NOMO-1 treated with dmso at 0.1 percent for 144 hours (cell line): Measurements from ENCODE around the gene RASAL1.

ENCODE experiments used
- DNase-seq: peaks from one replicate; lab custom pipeline; 2025; ENCODE audit not compliant: unreplicated experiment; lab: John Stamatoyannopoulos, UW

RASAL1 gene

DNA sequence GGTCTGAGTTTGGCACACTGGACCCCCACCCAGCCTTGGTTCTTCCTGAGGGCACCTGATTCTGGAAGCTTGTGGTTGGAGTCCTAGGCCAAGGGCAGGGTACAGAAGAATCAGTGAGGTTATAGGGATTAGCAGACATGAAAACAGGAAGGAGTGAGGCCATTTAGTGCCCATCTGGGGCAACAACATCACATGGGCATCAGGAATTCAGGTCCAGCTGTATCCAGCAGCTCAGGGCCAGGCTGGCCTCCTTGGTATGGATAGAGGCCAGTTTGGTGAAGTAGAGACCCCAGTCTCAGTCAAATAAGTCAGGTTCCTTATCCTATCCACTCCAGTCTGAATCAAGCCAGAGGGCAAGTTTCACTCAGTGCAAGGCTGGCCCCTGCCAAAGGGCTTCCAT, 36.2 kb downstream of the RASAL1 start:
- no peak for DNase-seq

DNA sequence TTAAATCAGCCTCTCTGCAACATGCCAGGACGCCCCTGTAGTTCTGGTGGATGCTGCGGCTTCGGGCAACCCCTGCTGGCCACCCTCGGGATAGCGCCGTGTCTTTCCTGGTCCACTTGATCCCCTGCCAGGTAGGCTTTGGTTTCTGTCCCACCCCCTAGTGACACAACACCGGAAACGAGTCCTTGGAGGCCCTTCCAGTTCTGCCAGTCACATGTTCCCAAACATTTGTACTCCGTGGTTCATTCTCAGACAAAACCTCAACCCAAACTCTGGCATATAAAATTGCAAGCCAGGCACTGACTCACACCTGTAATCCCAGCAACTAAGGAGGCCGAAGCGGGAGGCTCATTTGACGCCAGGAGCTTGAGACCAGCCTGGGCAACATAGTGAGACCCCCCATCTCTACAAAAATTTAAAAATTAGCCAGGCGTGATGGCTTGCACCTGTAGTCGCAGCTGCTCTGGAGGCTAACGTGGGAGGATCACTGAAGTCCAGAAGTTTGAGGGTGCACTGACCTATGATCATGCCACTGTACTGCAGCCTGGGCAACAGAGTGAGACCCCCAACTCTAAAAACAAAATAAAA, 37.0 kb downstream of the RASAL1 start:
- DNase-seq: peak; percentile 6

DNA sequence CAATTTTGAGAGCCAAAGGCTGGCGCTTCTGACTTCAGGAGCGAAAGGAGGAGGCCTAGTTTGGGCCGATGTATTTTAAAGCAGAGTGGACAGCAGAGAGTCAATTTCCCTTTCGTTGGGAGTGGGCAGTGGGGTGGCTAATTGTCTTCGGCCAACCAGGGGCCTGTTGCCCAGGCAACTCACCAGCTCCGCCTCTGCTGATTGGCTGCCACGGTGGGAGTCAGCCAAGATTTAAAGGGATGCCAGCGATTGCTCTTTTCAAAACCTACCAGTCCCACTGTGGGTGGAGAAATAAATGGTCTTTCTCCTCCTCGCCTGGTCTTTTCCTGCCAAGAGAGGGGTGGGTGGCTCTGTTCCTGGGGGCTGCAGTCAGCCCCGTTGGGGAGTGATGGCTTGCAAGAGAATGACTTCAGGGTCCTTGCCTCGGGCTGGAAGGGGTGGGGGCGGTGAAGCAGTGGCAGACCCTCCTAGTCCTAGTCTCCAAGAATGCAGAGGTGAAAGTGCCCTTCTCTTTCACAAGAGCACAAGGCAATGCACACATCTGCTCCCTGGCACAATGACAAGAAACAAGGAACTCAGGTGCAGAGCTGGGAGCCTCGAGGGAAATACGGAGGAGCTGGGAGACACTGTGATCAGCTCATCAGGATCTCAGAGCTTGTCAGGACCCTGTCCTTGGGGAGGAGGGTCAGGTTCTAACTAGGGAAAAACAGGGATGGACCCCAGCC, 37.7 kb downstream of the RASAL1 start:
- no peak for DNase-seq

DNA sequence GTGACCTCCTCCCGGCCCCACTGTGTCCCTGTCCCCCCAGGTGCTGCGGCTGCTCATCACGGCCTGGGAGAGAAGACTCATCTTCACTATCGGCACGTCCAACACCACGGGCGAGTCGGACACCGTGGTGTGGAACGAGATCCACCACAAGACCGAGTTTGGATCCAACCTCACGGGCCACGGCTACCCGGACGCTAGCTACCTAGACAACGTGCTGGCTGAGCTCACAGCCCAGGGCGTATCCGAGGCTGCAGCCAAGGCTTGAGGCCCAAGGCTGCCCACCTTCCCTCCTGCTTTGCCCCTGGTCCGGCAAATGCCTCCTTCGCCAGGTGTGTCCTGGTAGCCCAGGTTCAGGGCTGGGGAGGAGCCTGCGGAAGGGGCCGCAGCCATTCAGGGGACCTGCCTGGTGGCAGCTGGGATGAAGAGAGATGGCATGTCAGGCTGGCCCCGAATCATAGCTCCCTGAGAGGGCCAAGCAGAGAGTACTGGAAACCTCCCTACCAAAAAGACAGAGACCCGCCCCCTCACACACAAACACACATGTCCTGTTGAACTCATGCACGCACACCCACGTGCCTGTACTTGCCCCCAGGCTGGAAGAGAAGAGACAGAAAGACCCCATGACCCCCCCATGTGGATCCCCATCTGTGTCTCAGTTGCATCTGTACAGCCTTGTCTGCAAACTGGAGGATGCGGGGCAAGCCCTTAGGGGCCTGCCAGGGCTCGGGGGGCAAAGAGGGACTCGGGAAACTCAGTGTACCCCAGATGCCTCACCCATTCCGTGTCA, 38.7 kb downstream of the RASAL1 start:
- DNase-seq: no peak

DNA sequence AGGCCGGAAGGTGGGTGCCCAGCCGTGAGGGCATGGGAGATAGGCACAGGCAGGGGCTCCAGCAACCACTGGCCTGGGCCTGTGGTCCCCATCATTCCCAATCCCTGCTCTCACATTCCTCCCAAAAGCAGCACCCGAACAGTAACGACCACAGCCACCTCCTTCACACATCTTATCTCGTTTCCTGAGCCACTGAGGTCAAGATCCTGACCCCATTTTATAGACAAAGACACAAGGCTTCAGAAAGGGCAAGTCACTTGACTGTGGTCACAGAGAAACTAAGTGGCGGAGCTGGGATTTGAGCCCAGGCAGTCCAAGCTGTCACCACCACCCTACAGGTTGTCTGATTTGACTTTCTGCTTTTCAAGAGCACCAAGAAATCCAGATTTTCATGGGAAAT, 40.2 kb downstream of the RASAL1 start:
- DNase-seq: no peak

DNA sequence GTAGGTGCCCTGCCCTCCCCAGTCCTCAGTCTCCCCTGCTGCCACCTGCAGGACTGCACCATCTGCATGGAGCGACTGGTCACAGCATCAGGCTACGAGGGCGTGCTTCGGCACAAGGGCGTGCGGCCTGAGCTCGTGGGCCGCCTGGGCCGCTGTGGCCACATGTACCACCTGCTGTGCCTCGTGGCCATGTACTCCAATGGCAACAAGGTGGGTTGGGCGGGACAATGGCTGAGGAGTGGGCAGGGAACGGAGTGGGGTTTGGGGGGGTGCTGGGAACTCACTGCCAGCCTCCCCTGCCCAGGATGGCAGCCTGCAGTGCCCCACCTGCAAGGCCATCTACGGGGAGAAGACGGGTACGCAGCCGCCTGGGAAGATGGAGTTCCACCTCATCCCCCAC, 40.8 kb downstream of the RASAL1 start:
- DNase-seq: no peak

DNA sequence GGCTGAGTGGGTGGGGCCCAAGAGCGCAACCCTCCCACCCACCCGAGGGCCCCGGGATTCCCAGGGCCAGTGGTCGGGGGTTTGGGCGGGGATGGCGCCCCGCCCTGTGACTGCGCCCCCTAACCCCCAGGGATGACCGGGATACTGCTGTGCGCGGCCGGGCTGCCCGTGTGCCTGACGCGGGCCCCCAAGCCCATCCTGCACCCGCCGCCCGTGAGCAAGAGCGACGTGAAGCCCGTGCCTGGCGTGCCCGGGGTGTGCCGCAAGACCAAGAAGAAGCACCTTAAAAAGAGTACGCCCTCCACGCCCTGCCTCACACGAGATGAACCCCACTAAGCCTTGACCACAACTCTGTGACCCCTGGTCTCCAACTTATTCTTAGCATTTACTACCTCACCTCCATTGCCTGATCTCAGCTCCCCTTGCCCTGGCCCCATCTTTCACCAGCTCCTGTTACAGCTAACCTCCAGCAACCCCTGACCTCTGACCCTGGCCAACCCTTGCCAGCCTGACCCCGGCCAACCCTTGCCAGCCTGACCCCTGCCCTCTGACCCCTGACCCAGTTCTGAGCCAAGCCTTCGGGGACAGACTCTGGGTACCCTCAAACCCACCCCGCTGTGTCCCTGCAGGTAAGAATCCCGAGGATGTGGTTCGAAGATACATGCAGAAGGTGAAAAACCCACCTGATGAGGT, 42.0 kb downstream of the RASAL1 start:
- DNase-seq: no peak

DNA sequence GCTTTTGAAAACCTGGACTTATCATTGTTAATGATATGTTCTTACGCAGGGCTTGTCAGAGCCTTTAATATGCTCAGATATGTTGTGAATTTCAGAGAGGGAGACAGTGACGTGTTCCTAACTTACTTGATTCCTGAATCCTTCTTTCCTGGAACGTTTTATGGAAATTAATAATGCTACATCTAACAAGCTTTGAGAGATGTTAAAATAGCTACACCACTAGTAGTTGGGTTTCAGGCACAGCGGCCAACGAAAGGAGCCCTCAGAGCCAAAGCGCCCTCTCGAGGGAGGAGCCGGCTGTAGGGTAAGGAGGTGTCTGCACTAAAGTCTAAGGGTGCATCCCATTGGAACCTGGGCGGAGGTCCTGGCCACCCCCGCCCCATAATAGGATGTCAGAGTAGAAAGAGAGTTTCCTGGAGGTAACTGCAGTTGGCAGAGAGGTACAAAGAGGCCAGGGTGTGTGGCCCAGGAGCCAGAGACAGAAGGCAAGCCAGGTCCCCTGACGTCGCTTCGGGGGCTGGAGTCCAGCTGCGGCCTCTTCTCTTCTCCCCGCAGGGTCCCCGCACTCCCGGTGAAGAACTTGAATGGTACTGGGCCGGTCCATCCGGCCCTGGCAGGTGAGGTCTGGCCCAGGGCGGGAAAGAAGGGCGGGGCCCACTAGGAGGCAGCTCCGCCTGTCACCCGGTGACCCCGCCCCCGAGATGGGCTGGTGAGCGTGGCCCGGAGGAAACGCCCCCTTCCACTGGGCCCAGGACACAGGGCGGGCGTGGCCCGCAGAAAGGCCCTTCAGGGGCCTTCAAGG, 42.8 kb downstream of the RASAL1 start:
- DNase-seq: no peak

DNA sequence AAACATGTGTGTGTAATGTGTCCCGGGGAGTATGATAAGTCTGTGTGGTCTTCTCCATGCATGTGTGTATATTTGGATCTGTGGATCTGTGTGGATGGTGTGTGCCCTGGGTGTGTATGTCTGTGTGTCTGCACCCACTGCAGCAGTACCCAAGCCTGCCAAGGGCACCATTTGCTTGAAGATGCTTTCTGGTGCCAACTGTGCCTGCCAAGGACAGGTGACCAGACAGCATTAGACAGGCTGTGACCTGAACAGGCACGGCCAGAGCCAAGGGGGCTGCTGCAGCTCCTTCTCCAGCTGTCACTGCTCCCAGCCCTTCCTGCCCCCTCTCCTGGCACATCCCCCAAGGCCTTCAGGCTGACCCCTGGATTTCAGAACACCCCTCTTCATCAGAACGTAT, 44.1 kb downstream of the RASAL1 start:
- no peak for DNase-seq

DNA sequence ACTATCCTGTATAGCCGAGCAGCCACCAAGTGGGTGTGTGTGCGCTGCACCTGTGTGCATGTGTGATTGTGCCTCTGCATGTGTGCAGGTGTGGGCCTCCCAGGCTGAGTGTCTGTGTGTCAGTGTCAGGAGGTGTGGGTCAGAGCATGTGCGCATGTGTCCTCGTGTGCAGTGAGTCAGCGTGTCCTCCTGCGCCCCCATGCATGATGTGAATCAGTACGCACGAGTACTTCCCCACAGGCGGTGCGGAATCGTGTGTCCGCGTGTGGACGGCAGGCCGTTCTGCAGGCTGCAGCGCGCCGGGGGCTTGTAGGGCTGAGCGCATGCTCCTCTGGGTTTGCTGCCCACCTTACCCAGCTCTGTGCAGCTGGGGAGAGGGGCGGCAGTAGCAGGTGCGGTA, 44.8 kb downstream of the RASAL1 start:
- DNase-seq: no peak

DNA sequence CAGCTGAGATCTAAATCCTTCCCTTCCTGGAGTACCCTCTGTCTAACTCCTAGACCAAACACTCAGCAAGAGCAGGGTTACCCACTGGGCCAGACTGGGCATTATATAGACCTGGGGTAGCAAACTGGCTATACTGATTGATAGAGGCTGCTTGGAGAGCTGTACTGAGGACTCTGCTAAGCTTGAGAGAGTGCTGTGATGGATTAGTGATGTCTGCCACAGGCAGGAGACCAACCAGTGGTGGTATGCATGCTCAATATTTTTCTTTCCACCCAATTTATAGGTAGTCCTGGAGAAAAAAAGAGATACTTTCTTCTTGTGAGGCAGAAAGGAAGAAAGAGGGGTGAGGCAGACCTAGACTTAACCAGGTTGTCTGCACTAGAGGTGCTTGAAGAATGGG, 45.7 kb downstream of the RASAL1 start:
- no peak for DNase-seq

DNA sequence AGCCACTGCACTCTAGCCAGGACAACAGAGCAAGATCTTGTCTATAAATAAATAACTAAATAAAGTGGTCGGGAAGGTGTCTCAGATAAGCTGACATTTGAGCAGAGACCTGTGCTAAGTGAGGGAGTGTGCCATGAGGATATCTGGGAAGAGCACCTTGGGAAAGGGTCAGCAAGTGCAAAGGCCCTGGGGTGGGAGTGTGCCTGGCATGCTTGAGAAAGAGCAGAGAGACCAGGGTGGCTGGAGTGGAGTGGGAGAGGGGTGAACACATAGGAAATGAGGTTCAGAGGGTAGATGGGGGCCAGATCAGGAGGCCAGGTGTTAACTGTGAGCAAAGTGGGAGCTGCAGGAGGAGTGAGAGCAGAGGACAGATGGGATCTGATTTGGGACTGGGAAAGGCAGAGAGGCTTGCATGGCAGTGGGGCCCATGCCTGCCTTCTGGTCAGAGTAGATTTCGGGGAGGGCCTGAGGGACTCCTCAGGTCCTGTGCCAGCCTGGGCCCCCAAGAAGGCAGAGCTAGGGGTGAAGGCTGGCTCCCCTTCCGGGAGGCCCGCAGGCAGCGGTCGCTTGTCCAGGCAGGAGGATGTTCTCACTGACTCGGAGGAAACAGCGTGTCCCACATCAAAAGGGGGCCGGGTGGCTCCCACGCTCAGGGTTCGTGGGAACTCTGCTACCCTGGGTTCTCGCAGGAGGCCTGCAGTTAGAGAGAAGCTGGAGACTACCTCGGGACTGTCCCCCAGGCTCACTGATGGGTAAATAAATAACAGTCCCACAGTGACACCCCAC, 46.4 kb downstream of the RASAL1 start:
- DNase-seq: no peak

DNA sequence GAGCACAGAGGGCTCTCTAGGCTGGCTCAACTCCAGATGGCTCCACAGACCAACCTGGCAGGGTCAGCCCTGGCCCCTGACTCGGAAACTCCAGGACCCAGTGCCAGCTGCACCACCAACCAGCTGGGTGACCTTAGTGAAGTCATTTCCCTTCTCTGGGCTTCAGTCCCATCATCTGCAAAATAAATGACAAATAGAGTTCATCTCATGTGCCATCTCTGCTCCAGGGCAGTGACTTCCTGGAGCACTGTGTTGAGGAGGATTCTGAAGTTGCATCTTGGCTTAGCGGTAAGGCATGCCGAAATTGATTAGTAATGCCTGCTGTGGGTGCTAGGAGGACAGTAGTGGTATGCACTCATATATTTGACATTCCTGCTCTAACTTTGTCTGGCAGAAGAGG, 47.5 kb downstream of the RASAL1 start:
- no peak for DNase-seq

DNA sequence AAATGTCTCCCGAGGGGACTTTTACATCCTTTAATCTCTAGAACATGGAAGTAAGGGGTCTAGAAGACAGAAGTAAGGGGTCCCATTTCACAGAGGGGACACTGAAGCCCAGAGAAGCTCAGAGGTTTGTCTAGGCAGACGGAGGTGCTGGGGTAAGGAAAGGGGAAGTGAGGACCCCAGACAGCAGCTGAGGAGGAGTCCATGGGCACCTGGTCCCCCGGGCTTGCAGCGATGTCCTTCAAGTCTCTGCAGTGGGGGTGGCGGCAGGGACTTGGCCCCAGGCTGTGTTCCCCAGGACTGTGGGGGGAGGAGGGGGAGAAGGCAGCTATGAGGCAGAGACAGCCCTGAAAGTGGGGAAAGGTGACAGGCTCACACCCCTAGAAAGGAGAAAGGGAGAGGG, 48.4 kb downstream of the RASAL1 start:
- DNase-seq: no peak

DNA sequence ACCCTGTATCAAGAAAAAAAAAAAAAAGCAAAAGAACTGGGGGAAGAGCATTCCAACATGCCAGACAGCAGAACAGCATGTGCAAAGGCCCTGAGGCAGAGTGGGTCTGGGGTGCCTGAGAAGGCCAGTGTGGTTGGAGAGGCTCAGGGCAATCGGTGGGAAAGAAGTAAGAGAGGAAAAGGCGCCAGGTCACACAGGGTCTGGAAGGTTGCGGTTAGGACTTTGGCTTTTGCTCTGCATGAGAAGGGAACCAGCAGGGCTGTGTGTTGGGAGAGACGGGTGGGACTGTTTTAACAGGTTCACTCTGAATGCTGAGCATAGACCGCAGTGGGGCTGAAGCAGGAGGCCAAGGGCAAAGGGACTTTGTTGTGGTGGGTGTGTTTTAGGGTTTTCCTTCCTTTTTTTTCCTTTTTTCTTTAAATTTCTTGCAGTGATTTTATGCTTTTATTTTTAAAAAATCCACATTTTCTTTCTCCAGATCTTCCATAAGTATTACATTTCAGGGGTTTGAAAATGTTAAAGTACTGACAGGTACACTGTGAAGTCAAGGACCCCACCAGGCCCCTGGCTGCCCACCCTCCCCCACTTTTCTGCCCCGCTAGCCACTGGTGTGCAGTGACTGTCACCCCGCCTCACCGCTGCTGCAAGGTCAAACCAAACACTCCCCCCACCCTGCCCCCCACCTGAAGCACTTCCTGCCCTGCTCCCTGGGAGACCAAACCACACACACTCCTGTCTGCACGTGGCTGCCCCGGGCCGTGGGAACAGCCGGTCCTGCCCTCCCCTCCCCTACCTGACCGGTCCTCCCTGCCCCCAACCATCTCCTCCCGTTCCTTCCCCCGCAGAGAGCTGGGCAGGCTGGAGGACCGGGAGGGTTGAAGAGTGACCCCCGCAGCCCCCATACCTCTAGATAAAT, 49.1 kb downstream of the RASAL1 start:
- no peak for DNase-seq

DNA sequence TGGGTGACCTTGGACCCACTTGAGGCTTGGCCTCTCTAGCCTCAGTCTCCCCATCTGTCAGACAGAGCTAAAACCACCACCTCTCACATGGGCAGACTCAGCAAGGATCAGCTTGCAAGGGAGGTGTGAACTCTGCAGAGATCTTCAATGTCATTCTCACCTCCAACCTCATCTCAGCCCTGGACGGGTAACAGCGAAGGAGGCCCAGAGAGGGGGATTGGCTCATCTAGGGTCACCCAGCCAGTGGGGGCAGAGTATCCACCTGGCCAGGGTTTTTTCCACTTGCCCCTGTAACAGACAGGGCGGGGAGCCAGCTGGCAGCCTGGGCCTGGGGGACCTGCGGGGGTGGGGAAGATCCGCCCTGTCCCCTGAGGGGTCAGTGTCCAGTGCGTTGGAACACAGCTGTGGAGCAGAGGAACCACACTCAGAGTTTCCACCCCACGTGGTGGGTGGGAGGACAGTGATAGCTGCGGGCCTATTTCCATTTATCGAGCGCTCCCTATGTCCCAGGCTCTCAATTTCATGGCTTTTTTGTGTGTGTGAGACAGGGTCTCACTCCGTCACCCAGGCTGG, 51.6 kb downstream of the RASAL1 start:
- no peak for DNase-seq

DNA sequence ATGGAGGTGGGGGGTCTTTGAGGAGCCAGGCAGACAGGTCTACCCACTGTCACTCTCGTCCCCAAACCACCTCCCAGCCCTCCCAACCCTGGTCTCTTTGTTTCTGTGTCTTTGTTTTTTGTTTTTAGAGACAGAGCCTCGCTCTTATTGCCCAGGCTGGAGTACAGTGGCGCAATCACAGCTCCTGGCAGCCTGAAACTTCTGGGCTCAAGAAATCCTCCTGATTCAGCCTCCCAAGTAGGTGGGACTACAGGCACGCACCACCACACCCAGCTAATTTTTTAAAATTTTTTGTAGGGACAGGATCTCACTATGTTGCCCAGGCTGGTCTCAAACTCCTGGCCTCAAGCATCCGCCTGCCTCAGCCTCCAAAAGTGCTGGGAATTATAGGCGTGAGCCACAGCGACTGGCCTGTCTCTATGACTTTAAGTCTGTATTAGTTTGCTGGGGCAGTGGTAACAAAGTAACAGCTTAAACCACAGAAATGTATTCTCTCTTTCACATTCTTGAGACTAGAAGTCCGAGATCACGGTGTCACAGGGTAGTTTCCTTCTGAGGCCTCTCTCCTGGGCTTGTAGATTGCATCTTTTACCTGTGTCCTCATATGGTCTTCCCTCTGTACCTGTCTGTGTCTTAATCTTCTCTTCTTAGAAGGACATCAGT, 52.9 kb downstream of the RASAL1 start:
- DNase-seq: no peak

DNA sequence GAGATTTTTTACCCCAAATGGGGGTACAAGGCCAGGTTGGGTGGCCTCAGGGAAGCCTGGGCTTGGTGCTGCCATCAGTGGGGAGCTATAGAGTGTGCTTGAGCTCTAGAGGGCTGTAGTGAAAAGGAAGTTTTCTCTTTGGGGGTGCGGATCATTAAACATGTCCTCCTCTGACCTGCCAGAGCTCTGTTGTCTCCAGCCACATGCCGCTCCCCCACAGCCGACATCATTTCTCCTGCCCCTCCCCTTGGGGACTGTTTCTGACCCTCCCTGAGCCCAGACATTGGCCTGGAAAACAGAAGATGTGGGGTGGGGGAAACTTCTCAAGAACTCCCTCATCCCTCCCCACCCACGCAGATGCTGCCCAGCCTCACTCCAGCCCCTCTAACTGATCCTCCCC, 53.7 kb downstream of the RASAL1 start:
- no peak for DNase-seq
